ENCODE data around the gene LHX2. TPM values are rescaled to one million over a fixed set of nuclear protein-coding genes. Genes with fewer than 3 reads are reported as not detected.

LHX2 gene
- total and polyA plus RNA-seq, 10 donors = 0.20 to 0.35 (median 0.28) TPM; not detected in 5

DNA sequence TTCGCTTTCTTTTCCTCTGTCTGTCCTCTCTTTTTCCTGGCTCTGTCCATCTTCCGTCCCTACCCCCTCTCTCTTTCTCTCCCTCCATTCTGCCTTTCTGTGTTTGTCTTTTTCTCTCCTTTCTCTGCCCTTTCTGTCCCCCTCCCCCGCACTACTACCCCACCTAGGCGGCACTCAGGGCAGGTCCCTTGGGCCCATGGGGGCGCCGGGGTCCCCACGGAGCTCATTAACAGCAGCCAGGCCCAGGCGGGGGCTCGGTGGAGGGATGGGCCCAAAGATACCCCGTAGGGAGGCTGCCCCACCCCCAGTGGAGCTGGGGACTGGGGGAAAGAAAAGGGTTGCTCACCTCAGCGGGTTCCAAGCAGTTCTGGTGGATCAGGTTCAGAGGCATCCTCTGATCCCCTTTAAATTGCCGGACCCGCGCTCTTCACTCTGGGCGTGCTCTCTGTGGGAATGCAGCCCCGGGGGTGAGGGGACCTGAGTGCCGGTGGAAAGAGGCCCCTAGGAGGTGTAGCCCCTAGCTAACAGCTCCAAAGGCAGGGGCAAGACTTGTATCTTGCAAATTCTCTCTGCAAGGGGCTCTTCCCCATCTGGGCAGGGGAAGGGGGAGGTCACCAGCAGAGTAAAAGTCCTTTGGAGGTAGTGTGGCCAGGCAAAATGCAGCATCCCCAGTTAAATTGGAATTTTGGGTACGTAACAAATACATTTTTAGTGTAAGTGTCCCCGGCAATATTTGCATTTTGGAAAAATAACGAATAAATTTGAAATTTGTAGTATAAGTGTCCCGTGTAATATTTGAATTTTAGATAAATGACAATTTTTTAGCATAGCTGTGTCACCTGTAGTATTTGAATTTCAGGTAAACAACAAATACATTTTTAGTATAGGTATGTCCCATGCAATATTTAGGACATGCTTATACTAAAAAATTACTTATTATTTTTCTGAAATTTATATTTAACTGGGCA lies 7.4 kb downstream of the LHX2 start:
- no peak overlapping the region for H3K27ac ChIP-seq
- WGBS, 5 donors = 7 to 15% (median 10%) methylated on average over 16 to 21 of the region's 21 CpGs
- H3K36me3 ChIP-seq = no peaks in the 10 kb centered on the region

DNA sequence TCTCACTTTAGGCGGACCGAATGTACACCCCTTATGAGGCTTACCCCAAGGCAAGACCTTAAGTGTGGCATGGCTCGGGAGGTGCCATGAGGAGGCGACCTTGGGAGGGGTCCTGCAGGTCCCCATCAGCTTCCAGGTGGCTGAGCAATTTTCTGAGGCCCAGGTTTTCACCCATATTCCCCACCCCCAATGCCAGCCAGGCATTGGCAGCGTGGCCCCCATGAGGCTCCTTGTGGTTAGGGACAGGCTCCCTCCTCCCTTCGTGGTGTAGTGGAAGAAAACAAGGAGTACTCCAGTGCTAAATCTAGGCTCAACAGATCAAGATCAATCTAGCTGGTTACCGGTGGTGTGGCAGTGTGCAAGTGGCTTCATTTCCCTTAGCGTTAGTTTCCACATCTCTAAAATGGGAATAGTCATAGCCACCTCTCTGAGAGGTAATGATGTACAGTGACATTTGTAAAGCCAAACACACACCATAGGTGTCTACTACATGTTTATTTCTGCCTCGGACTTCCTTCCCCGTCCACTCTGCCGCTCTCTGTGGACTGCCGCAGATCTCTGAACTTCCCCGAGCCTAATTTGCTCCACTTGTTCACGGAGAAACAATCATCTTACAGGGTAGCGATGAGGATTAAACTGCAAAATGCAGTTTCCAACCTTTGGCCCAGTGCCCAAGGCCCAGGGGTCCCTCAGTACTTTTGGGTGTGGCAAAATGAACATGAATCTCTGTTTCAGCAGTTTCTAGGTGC lies 8.4 kb downstream of the LHX2 start:
- Histone ChIP-seq H3K36me3 (no peaks in the 10 kb centered on the region), H3K4me1 (peaks cover 0 to 73% (median 48%) of the 10 kb centered on the region in 6 donors), H3K27ac (no peak overlapping the region), H3K9me3 (peaks cover 0 to 4% (median 0%) of the 10 kb centered on the region in 8 donors), H3K4me3 (no peak overlapping the region), H3K27me3 (replicated peaks in 1 of 7) (peaks cover 33 to 100% (median 95%) of the 10 kb centered on the region in 7 donors)
- DNase-seq = no peak
- WGBS, 5 donors = 10 to 23% (median 13%) methylated on average over 15 of the region's 15 CpGs
- intact Hi-C loops (cut with DNase I; ENCODE audit: low total_unique reads) = no loop called here
- TF ChIP-seq, protein P1, sequence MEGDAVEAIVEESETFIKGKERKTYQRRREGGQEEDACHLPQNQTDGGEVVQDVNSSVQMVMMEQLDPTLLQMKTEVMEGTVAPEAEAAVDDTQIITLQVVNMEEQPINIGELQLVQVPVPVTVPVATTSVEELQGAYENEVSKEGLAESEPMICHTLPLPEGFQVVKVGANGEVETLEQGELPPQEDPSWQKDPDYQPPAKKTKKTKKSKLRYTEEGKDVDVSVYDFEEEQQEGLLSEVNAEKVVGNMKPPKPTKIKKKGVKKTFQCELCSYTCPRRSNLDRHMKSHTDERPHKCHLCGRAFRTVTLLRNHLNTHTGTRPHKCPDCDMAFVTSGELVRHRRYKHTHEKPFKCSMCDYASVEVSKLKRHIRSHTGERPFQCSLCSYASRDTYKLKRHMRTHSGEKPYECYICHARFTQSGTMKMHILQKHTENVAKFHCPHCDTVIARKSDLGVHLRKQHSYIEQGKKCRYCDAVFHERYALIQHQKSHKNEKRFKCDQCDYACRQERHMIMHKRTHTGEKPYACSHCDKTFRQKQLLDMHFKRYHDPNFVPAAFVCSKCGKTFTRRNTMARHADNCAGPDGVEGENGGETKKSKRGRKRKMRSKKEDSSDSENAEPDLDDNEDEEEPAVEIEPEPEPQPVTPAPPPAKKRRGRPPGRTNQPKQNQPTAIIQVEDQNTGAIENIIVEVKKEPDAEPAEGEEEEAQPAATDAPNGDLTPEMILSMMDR (IDR thresholded peaks at IDR 0.05 in 8 of 11, conservative IDR thresholded peaks at IDR 0.05 in 3 of 11) = no peak
- TF ChIP-seq POLR2AphosphoS5 (IDR thresholded peaks at IDR 0.05) (no peak), POLR2A (IDR thresholded peaks at IDR 0.05) (no peak)

More for the DNA sequence above, 7.4 kb downstream of the LHX2 start:
- no peak for DNase-seq
- Histone ChIP-seq H3K9me3 (peaks cover 0 to 4% (median 0%) of the 10 kb centered on the region in 8 donors), H3K4me1 (peaks cover 0 to 81% (median 48%) of the 10 kb centered on the region in 6 donors), H3K27me3 (replicated peaks in 1 of 7) (peaks cover 34 to 100% (median 100%) of the 10 kb centered on the region in 7 donors), H3K4me3 (peak overlapping the region in 3 of 8 donors; percentile 7 to 57 (median 16))
- TF ChIP-seq, protein P1 (IDR thresholded peaks at IDR 0.05 in 8 of 11, conservative IDR thresholded peaks at IDR 0.05 in 3 of 11) = no peak
- TF ChIP-seq POLR2A (IDR thresholded peaks at IDR 0.05) (no peak), POLR2AphosphoS5 (IDR thresholded peaks at IDR 0.05) (no peak)
- intact Hi-C loops (cut with DNase I; ENCODE audit: low total_unique reads) = no loop called here

DNA sequence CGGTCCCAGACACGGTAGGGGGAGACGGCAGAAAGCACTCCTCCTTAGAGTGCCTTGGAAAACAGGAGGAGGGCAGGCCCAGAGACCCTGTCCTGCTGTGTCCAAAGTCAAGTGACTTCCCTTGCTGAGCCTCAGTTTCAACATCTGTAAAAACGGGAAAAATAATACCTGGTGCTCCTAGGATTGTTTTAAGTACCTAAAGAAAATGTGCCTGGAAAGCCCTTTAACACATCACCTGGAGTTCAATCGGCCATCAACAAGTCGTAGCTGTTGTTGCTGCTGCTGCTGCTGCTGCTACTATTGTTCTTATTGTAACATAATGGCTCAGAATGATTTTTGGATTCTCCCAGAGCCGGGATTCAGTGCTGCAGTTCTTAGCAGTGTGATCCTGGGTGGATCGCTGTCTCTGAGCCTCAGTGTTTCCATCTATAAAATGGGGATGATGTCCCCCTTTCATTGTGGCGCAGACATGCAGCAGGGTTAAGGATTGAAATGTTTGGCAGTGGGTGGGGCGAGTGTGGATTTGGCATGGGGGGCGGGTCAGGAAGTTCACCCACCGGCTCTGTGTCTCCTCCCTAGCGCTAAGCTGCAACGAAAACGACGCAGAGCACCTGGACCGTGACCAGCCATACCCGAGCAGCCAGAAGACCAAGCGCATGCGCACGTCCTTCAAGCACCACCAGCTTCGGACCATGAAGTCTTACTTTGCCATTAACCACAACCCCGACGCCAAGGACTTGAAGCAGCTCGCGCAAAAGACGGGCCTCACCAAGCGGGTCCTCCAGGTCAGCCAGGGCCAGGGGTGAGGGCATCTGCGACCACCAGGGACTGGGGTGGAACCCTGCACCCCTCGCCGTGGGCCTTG lies 9.2 kb downstream of the LHX2 start:
- Histone ChIP-seq H3K4me1 (peaks cover 0 to 65% (median 42%) of the 10 kb centered on the region in 6 donors), H3K9me3 (peaks cover 0 to 4% (median 0%) of the 10 kb centered on the region in 8 donors), H3K27ac (no peak overlapping the region), H3K4me3 (no peak overlapping the region), H3K27me3 (replicated peaks in 1 of 7) (peaks cover 26 to 100% (median 87%) of the 10 kb centered on the region in 7 donors), H3K36me3 (no peaks in the 10 kb centered on the region)
- DNase-seq = no peak
- no peak for TF ChIP-seq POLR2A (IDR thresholded peaks at IDR 0.05)
- TF ChIP-seq, protein P1 (IDR thresholded peaks at IDR 0.05 in 8 of 11, conservative IDR thresholded peaks at IDR 0.05 in 3 of 11) = no peak
- no peak for TF ChIP-seq POLR2AphosphoS5 (IDR thresholded peaks at IDR 0.05)
- WGBS, 5 donors = 10 to 16% (median 15%) methylated on average over 28 to 31 of the region's 31 CpGs
- intact Hi-C loops (cut with DNase I; ENCODE audit: low total_unique reads) = no loop called here
